Effector memory CD4-positive, alpha-beta T cell (primary cell): ENCODE results near the gene ERC2.

Experiments used
- DNase-seq, 3 donors: peaks; one replicate each; pipeline ENCODE4 v3.0.0-alpha.2; 2020
- H3K27ac ChIP-seq: 2 replicates; pipeline ENCODE4 v1.7.0; 2013; ENCODE audit warnings: mild to moderate bottlenecking, low read length, moderate library complexity; ENCODE audit not compliant: insufficient read depth, poor library complexity, severe bottlenecking
- H3K27me3 ChIP-seq: replicated peaks from 2 replicates; pipeline ENCODE4 v1.7.0; 2013; ENCODE audit warnings: mild to moderate bottlenecking, low read length; ENCODE audit not compliant: insufficient read depth, control insufficient read depth, poor library complexity, severe bottlenecking
- H3K36me3 ChIP-seq: 2 replicates; pipeline ENCODE4 v1.7.0; 2013; ENCODE audit warnings: mild to moderate bottlenecking, low read length, moderate library complexity; ENCODE audit not compliant: control insufficient read depth, insufficient read depth
- H3K4me1 ChIP-seq: 2 replicates; pipeline ENCODE4 v1.7.0; 2013; ENCODE audit warnings: low read length, mild to moderate bottlenecking; ENCODE audit not compliant: control insufficient read depth, insufficient read depth, poor library complexity, severe bottlenecking
- H3K4me3 ChIP-seq: 2 replicates; pipeline ENCODE4 v1.7.0; 2013; ENCODE audit warnings: low read length, low read depth, mild to moderate bottlenecking; ENCODE audit not compliant: insufficient read depth, poor library complexity, severe bottlenecking
- H3K9me3 ChIP-seq: 2 replicates; pipeline ENCODE4 v1.7.0; 2013; ENCODE audit warnings: mild to moderate bottlenecking, low read length, moderate library complexity; ENCODE audit not compliant: control insufficient read depth

Gene ERC2

GRCh38 chr3:55556619-55557537 is 911.4 kb downstream of the ERC2 start:
- no peak overlapping the region for H3K27ac ChIP-seq
- H3K4me3 ChIP-seq: no peak overlapping the region
- no peak for DNase-seq
- no peaks in the 10 kb centered on the region for H3K27me3 ChIP-seq
- no peaks in the 10 kb centered on the region for H3K9me3 ChIP-seq
- no peaks in the 10 kb centered on the region for H3K4me1 ChIP-seq
- no peaks in the 10 kb centered on the region for H3K36me3 ChIP-seq

GRCh38 chr3:55555873-55556618 is 912.2 kb downstream of the ERC2 start:
- H3K4me1 ChIP-seq: no peaks in the 10 kb centered on the region
- DNase-seq: no peak
- H3K36me3 ChIP-seq: no peaks in the 10 kb centered on the region
- no peak overlapping the region for H3K4me3 ChIP-seq
- no peaks in the 10 kb centered on the region for H3K27me3 ChIP-seq
- no peaks in the 10 kb centered on the region for H3K9me3 ChIP-seq
- no peak overlapping the region for H3K27ac ChIP-seq

DNA sequence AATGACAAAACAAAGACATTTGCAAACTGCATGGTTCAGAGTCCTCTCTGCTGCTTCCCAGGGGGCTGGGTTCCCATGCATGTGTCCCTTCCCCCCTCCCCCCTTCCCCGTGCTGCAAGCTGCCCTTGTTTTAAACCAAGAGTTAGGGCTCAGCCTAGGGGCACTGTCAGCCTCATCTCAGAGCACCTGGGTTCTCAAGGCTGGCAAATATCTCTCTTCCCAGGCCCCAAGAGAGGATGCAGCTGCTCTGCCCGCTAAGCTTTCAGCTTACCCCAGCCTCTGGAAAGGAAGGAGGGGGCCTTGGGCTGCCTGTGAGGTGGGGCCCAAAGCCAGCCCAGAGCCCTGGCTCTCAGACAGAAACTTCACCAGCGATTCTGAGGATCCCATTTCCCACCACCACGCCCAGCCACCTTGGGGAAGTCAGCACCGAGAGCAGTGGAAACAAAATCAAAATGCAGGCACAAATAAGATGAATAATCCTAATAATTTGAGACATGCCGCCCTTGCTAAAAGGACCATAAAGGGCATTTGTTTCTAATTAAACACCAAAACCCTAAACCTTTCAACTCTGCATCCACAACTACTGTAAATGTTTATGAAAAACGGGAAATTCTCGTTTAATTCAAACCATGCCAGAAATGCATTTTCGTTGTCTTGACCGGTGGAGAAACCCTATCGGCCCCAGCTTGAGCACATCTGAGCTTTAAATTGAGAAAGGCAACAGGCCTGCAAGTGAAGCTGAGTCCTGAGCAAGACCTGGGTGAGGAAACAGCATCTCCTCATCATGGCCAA is 913.4 kb downstream of the ERC2 start:
- H3K27ac ChIP-seq: no peak overlapping the region
- no peaks in the 10 kb centered on the region for H3K27me3 ChIP-seq
- no peaks in the 10 kb centered on the region for H3K9me3 ChIP-seq
- DNase-seq: no peak
- H3K36me3 ChIP-seq: no peaks in the 10 kb centered on the region
- no peaks in the 10 kb centered on the region for H3K4me1 ChIP-seq
- no peak overlapping the region for H3K4me3 ChIP-seq

DNA sequence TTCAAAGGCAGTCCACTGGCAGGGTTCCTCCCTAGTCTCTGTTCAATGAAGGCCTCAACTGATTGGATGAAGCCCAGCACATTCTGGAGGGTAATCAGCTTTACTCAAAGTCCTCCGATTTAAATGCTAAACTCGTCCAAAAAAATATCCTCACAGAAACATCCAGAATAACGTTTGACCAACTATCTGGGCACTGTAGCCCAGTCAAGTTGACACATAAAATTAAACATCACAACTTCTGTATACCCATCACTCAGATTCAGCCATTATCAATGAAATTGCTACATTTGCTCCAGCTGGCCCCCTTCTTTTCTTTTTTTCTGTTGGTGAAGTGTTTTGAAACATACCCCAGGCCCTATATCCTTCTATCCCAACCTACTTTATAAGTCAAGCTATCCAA is 916.6 kb downstream of the ERC2 start:
- Histone ChIP-seq H3K4me1 (no peaks in the 10 kb centered on the region), H3K27ac (no peak overlapping the region), H3K27me3 (no peaks in the 10 kb centered on the region), H3K36me3 (no peaks in the 10 kb centered on the region), H3K4me3 (no peak overlapping the region), H3K9me3 (no peaks in the 10 kb centered on the region)
- DNase-seq: no peak

- H3K4me1 ChIP-seq: no peaks in the 10 kb centered on the region
- H3K27me3 ChIP-seq: no peaks in the 10 kb centered on the region
- DNase-seq: no peak
- H3K27ac ChIP-seq: no peak overlapping the region
- H3K4me3 ChIP-seq: no peak overlapping the region
- H3K36me3 ChIP-seq: no peaks in the 10 kb centered on the region
- H3K9me3 ChIP-seq: no peaks in the 10 kb centered on the region
Measured at GRCh38 chr3:55549177-55549576, 919.1 kb downstream of the ERC2 start.

GRCh38 chr3:55546866-55547669 is 921.2 kb downstream of the ERC2 start:
- Histone ChIP-seq H3K27ac (no peak overlapping the region), H3K9me3 (no peaks in the 10 kb centered on the region), H3K36me3 (no peaks in the 10 kb centered on the region), H3K4me1 (no peaks in the 10 kb centered on the region), H3K27me3 (no peaks in the 10 kb centered on the region), H3K4me3 (no peak overlapping the region)
- DNase-seq: no peak

DNA sequence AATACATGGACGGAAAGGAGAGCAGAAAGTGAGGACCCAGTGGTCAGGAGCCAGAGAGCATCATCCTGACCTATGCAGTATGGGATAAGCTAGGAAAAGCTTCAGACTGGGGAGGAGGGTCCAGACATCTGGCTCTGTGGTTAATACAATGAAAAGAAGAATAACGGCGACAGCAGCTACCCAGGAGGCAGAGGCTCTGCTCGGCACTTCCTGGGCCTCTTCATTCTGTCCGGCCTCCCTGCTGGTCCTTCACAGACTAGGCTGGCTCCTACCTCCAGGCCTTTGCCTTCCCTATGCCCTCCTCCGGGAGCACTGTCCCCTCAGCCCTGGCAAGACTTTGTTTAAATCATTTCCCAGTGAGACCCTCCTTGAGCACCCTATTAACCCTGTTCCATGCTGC is 922.3 kb downstream of the ERC2 start:
- no peak for DNase-seq
- H3K4me1 ChIP-seq: no peaks in the 10 kb centered on the region
- H3K36me3 ChIP-seq: no peaks in the 10 kb centered on the region
- H3K27me3 ChIP-seq: no peaks in the 10 kb centered on the region
- no peaks in the 10 kb centered on the region for H3K9me3 ChIP-seq
- no peak overlapping the region for H3K27ac ChIP-seq
- H3K4me3 ChIP-seq: no peak overlapping the region

GRCh38 chr3:55544219-55544618 is 924.0 kb downstream of the ERC2 start:
- Histone ChIP-seq H3K27ac (no peak overlapping the region), H3K36me3 (no peaks in the 10 kb centered on the region), H3K4me1 (no peaks in the 10 kb centered on the region), H3K9me3 (no peaks in the 10 kb centered on the region), H3K27me3 (no peaks in the 10 kb centered on the region), H3K4me3 (no peak overlapping the region)
- no peak for DNase-seq

DNA sequence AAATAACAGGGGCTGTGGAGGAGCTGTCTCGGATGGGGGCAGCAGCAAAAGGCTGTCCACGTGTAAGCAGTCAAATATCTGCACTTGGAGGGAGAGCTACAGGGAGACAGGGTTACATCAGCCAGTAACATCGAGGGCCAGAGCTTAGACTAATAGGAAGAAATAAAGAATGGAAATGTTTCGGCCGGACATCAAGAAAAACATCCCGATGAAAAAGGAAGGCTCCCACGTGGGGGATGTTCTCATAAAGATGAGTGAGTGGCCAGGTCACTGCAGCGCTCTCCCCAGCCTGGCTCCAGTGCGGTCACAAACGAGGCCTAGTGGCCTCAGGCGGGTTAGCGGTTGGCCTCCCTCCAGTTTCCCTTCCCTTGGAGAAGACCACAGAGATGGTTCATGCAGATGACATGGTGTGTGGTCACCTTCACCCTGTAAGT is 925.1 kb downstream of the ERC2 start:
- no peak for DNase-seq
- Histone ChIP-seq H3K36me3 (no peaks in the 10 kb centered on the region), H3K4me3 (no peak overlapping the region), H3K4me1 (no peaks in the 10 kb centered on the region), H3K27ac (no peak overlapping the region), H3K9me3 (no peaks in the 10 kb centered on the region), H3K27me3 (no peaks in the 10 kb centered on the region)
